HCT116 (cell line): ENCODE results near the gene SYF2. TPM values are rescaled to one million over a fixed set of nuclear protein-coding genes. Genes with fewer than 3 reads are reported as not detected.

ENCODE experiments used
- ATAC-seq: fragments of 200-7000 bp; cut with Tn5 transposase; 2 replicates; pipeline ENCODE4 v1.9.1; 2020; ENCODE audit warnings: mild to moderate bottlenecking, moderate library complexity
- BruUV-seq: library from RNA; stranded (reverse); fragments of 400-500 nt; replicated peaks from 2 replicates; lab custom pipeline; 2021; lab: Mats Ljungman, UMichigan
- CTCF ChIA-PET: fragments of 300-600 bp; sonication (Branson Sonifier 250); formaldehyde crosslinking; loops from one replicate; lab custom pipeline; 2021; ENCODE audit warnings: antibody characterized with exemption; lab: Charles Lee
- POLR2A ChIA-PET: fragments of 300-600, 350-600 bp; sonication (Branson Sonifier 250); formaldehyde crosslinking; loops from one replicate; lab custom pipeline; 2021; ENCODE audit warnings: antibody characterized with exemption; lab: Charles Lee
- RAD21 ChIA-PET, 2 experiments: fragments of 300-600 bp; sonication (Branson Sonifier 250); formaldehyde crosslinking; loops; one replicate each; lab custom pipeline; 2023; ENCODE audit warnings: low total read pairs in 2 of 2; ENCODE audit not compliant: uncharacterized antibody in 2 of 2, unreplicated experiment in 2 of 2, low non-redundant PET in 1 of 2; lab: Charles Lee
- DNase-seq: peaks from one replicate; pipeline ENCODE4 v3.0.0-alpha.2; 2010; ENCODE audit warnings: low read depth, low spot score
- H2AFZ ChIP-seq: fragments of 200-600 bp; shearing (Covaris generic), sonication (generic); 2 replicates; pipeline ENCODE4 v1.6.1; 2017; ENCODE audit warnings: low read depth, mixed run types, mixed read lengths, antibody characterized with exemption, low read length; ENCODE audit not compliant: poor library complexity, severe bottlenecking
- H3K27ac ChIP-seq: 2 replicates; pipeline ENCODE4 v1.5.1; 2012; ENCODE audit warnings: low read depth, low read length
- H3K27me3 ChIP-seq: fragments of 200-600 bp; sonication (generic); 2 replicates; pipeline ENCODE4 v1.6.1; 2016; ENCODE audit warnings: mixed run types, low read length, mixed read lengths; ENCODE audit not compliant: insufficient read depth
- H3K36me3 ChIP-seq, 2 experiments: fragments of 200-500 bp in 1 of 2; fragments of 200-600 bp in 1 of 2; sonication (Bioruptor generic) in 1 of 2; sonication (generic) in 1 of 2; 2 replicates each; pipeline versions ENCODE4 v1.5.1 to v1.6.1; 2014 to 2016; ENCODE audit warnings: low read length in 2 of 2, inconsistent platforms in 1 of 2, mixed read lengths in 1 of 2, mixed run types in 1 of 2; ENCODE audit not compliant: insufficient read depth in 2 of 2, control insufficient read depth in 1 of 2
- H3K4me1 ChIP-seq, 2 experiments: fragments of 200-600 bp in 1 of 2; sonication (generic) in 1 of 2; 2 replicates each; pipeline versions ENCODE4 v1.5.1 to v1.6.1; 2012 to 2017; ENCODE audit warnings: low read length in 2 of 2, inconsistent platforms in 1 of 2, mild to moderate bottlenecking in 1 of 2, mixed read lengths in 1 of 2, mixed run types in 1 of 2, moderate library complexity in 1 of 2; ENCODE audit not compliant: insufficient read depth in 2 of 2, control insufficient read depth in 1 of 2
- H3K4me2 ChIP-seq: fragments of 200-600 bp; sonication (generic); 2 replicates; pipeline ENCODE4 v1.6.1; 2017; ENCODE audit warnings: mixed run types, low read length, mixed read lengths
- H3K4me3 ChIP-seq, 2 experiments: fragments of 200-600 bp in 1 of 2; sonication (generic) in 1 of 2; replicated peaks in 1 of 2; 2 replicates each; pipeline ENCODE4 v1.5.1; 2011 to 2016; ENCODE audit warnings: low read length in 2 of 2, control low read depth in 1 of 2, low read depth in 1 of 2, mild to moderate bottlenecking in 1 of 2, mixed read lengths in 1 of 2, mixed run types in 1 of 2
- H3K79me2 ChIP-seq: fragments of 200-600 bp; sonication (generic); 2 replicates; pipeline ENCODE4 v1.6.1; 2017; ENCODE audit warnings: mild to moderate bottlenecking, mixed run types, low read length, moderate library complexity, mixed read lengths; ENCODE audit not compliant: insufficient read depth
- H3K9ac ChIP-seq: fragments of 200-600 bp; sonication (generic); 2 replicates; pipeline ENCODE4 v1.6.1; 2016; ENCODE audit warnings: low read length, mixed read lengths
- H3K9me2 ChIP-seq: fragments of 200-600 bp; sonication (generic), shearing (Covaris generic); 2 replicates; pipeline ENCODE4 v1.6.1; 2017; ENCODE audit warnings: mixed run types, mild to moderate bottlenecking, moderate library complexity; ENCODE audit not compliant: insufficient read depth
- H3K9me3 ChIP-seq, 2 experiments: fragments of 200-500 bp in 1 of 2; fragments of 200-600 bp in 1 of 2; sonication (Bioruptor generic) in 1 of 2; sonication (generic) in 1 of 2; 2 replicates each; pipeline ENCODE4 v1.6.1; 2014 to 2017; ENCODE audit warnings: low read length in 2 of 2, mixed read lengths in 2 of 2, inconsistent platforms in 1 of 2, low read depth in 1 of 2, mild to moderate bottlenecking in 1 of 2, mixed run types in 1 of 2, moderate library complexity in 1 of 2; ENCODE audit not compliant: control insufficient read depth in 1 of 2, insufficient read depth in 1 of 2
- H4K20me1 ChIP-seq: fragments of 200-600 bp; sonication (generic), shearing (Covaris generic); 2 replicates; pipeline ENCODE4 v1.6.1; 2017; ENCODE audit warnings: mixed run types, mild to moderate bottlenecking, moderate library complexity; ENCODE audit not compliant: insufficient read depth
- ATF3 ChIP-seq: IDR thresholded peaks from 2 replicates; pipeline ENCODE4 v1.6.1; 2012
- CBX3 ChIP-seq: IDR thresholded peaks from 2 replicates; pipeline ENCODE4 v1.6.1; 2012; ENCODE audit warnings: low read depth
- CEBPB ChIP-seq: IDR thresholded peaks from 2 replicates; pipeline ENCODE4 v1.6.1; 2012; ENCODE audit warnings: low read depth
- EGR1 ChIP-seq: IDR thresholded peaks from 2 replicates; pipeline ENCODE4 v1.6.1; 2012; ENCODE audit warnings: low read depth
- EZH2 ChIP-seq: fragments of 200-600 bp; sonication (generic); IDR thresholded peaks from 2 replicates; pipeline ENCODE4 v1.6.1; 2017; ENCODE audit warnings: antibody characterized with exemption, mixed run types
- FOSL1 ChIP-seq: IDR thresholded peaks from 2 replicates; pipeline ENCODE4 v1.6.1; 2012; ENCODE audit warnings: low read depth
- JUND ChIP-seq: IDR thresholded peaks from 2 replicates; pipeline ENCODE4 v1.6.1; 2012
- MAX ChIP-seq: IDR thresholded peaks from 2 replicates; pipeline ENCODE4 v1.6.1; 2012
- POLR2A ChIP-seq: IDR thresholded peaks from 2 replicates; pipeline ENCODE4 v1.7.0; 2011; ENCODE audit warnings: borderline replicate concordance; ENCODE audit not compliant: insufficient read depth, insufficient read length; ENCODE audit errors: extremely low read depth
- POLR2AphosphoS5 ChIP-seq: IDR thresholded peaks from 2 replicates; pipeline ENCODE4 v1.6.1; 2011; ENCODE audit warnings: mild to moderate bottlenecking, low read depth, low read length, moderate library complexity
- RAD21 ChIP-seq: IDR thresholded peaks from 2 replicates; pipeline ENCODE4 v1.6.1; 2012; ENCODE audit warnings: low read depth, mild to moderate bottlenecking
- SIN3A ChIP-seq: IDR thresholded peaks from 2 replicates; pipeline ENCODE4 v1.6.1; 2012; ENCODE audit warnings: low read depth
- YY1 ChIP-seq: IDR thresholded peaks from 2 replicates; pipeline ENCODE4 v1.6.1; 2011; ENCODE audit warnings: low read length, low read depth, moderate library complexity, mild to moderate bottlenecking; ENCODE audit not compliant: insufficient replicate concordance; ENCODE audit errors: extremely low read depth
- ZBTB33 ChIP-seq: IDR thresholded peaks from 2 replicates; pipeline ENCODE4 v1.6.1; 2011; ENCODE audit warnings: mild to moderate bottlenecking, low read length, moderate library complexity; ENCODE audit not compliant: insufficient replicate concordance; ENCODE audit errors: extremely low read depth
- ZFX ChIP-seq: fragments of 450-650 bp; IDR thresholded peaks from 2 replicates; pipeline ENCODE4 v1.6.1; 2017
- ZNF274 ChIP-seq: fragments of 200-500 bp; sonication (Bioruptor generic); IDR thresholded peaks from 2 replicates; pipeline ENCODE4 v1.6.1; 2014; ENCODE audit warnings: mild to moderate bottlenecking, low read depth, low read length, inconsistent platforms
- intact Hi-C: fragments of 100-400 bp; cut with micrococcal nuclease; formaldehyde crosslinking; loops from 2 replicates; pipeline ENCODE4 v1.10.0; 2022
- total RNA-seq: library from RNA; stranded (reverse); gene quantifications from one replicate; pipeline ENCODE4 v1.2.1, GENCODE V29; 2021; ENCODE audit not compliant: unreplicated experiment

Gene SYF2
- total RNA-seq, 1 experiment from 2014 or later, result 40.4 TPM

- intact Hi-C loops, result no loop called here
- H3K36me3 ChIP-seq, result no peaks in the 10 kb centered on the region
- POLR2A ChIA-PET, result no interaction called here
- RAD21 ChIA-PET, result no interaction called here
- TF ChIP-seq JUND (no peak), CEBPB (no peak), EZH2 (no peak), YY1 (no peak), ZFX (no peak), SIN3A (no peak), EGR1 (no peak), ZBTB33 (no peak), ZNF274 (no peak), CBX3 (no peak), POLR2AphosphoS5 (no peak), POLR2A (no peak), RAD21 (no peak), FOSL1 (no peak), MAX (no peak), ATF3 (no peak)
- H3K9me3 ChIP-seq, result no peaks in the 10 kb centered on the region
- no peaks in the 10 kb centered on the region for H4K20me1 ChIP-seq
- ATAC-seq (no peak), DNase-seq (no peak)
- no peak overlapping the region for H3K4me3 ChIP-seq
- BruUV-seq, result no TSS peak
- no peaks in the 10 kb centered on the region for H3K9me2 ChIP-seq
- no peak overlapping the region for H3K4me2 ChIP-seq
- H3K4me1 ChIP-seq, result peaks cover 0 to 6% of the 10 kb centered on the region in 2 experiments; a peak in 1 of 4 replicates
- H2AFZ ChIP-seq, result no peak overlapping the region
- CTCF ChIA-PET, result no interaction called here
- no peaks in the 10 kb centered on the region for H3K79me2 ChIP-seq
- no peak overlapping the region for H3K27ac ChIP-seq
- H3K27me3 ChIP-seq, result no peaks in the 10 kb centered on the region
- no peak overlapping the region for H3K9ac ChIP-seq
Measured at GRCh38 chr1:25194054-25194453, 38.2 kb downstream of the SYF2 start.
